H9 (cell line): ENCODE data around the gene MGST1. TPM values are rescaled to one million over a fixed set of nuclear protein-coding genes. Genes with fewer than 3 reads are reported as not detected.

Experiments
- DNase-seq: peaks from one replicate; pipeline ENCODE4 v3.0.0-alpha.2; 2017
- H2AFZ ChIP-seq: one replicate; pipeline ENCODE4 v1.6.1; 2013; ENCODE audit warnings: mild to moderate bottlenecking, low read length, control low read depth, moderate library complexity
- H2AK5ac ChIP-seq: 2 replicates; pipeline ENCODE4 v1.6.1; 2013; ENCODE audit warnings: low read length, control low read depth, mixed read lengths; ENCODE audit not compliant: insufficient read length
- H2BK120ac ChIP-seq: one replicate; pipeline ENCODE4 v1.6.1; 2013; ENCODE audit warnings: low read depth, mild to moderate bottlenecking, low read length, control low read depth, inconsistent platforms; ENCODE audit not compliant: poor library complexity, severe bottlenecking
- H2BK12ac ChIP-seq: 2 replicates; pipeline ENCODE4 v1.6.1; 2013; ENCODE audit warnings: low read length, control low read depth, mixed read lengths, low read depth; ENCODE audit not compliant: insufficient read length
- H2BK15ac ChIP-seq: 2 replicates; pipeline ENCODE4 v1.6.1; 2013; ENCODE audit warnings: low read depth, low read length, control low read depth
- H2BK20ac ChIP-seq: one replicate; pipeline ENCODE4 v1.6.1; 2013; ENCODE audit warnings: low read depth, mild to moderate bottlenecking, low read length, control low read depth, inconsistent platforms; ENCODE audit not compliant: poor library complexity, severe bottlenecking
- H2BK5ac ChIP-seq: 2 replicates; pipeline ENCODE4 v1.6.1; 2013; ENCODE audit warnings: low read length, control low read depth, mixed read lengths; ENCODE audit not compliant: insufficient read length
- H3K14ac ChIP-seq: 2 replicates; pipeline ENCODE4 v1.6.1; 2013; ENCODE audit warnings: low read length, control low read depth; ENCODE audit not compliant: insufficient read depth
- H3K18ac ChIP-seq: 2 replicates; pipeline ENCODE4 v1.6.1; 2013; ENCODE audit warnings: low read depth, mild to moderate bottlenecking, mixed read lengths, low read length, control low read depth; ENCODE audit not compliant: insufficient read length
- H3K23ac ChIP-seq: 2 replicates; pipeline ENCODE4 v1.6.1; 2013; ENCODE audit warnings: low read length, control low read depth, mixed read lengths, low read depth; ENCODE audit not compliant: insufficient read length
- H3K23me2 ChIP-seq: 2 replicates; pipeline ENCODE4 v1.6.1; 2013; ENCODE audit warnings: low read depth, mild to moderate bottlenecking, mixed read lengths, low read length, control low read depth; ENCODE audit not compliant: insufficient read length, poor library complexity, severe bottlenecking
- H3K27ac ChIP-seq: 2 replicates; pipeline ENCODE4 v1.5.1; 2013; ENCODE audit warnings: low read length, control low read depth, mixed read lengths, low read depth; ENCODE audit not compliant: insufficient read length
- H3K27me3 ChIP-seq: 2 replicates; pipeline ENCODE4 v1.6.1; 2013; ENCODE audit warnings: low read length, control low read depth, inconsistent platforms; ENCODE audit not compliant: insufficient read depth
- H3K4ac ChIP-seq: 2 replicates; pipeline ENCODE4 v1.6.1; 2013; ENCODE audit warnings: low read depth, mild to moderate bottlenecking, control low read depth, inconsistent platforms, low read length, moderate library complexity
- H3K4me1 ChIP-seq: 2 replicates; pipeline ENCODE4 v1.6.1; 2013; ENCODE audit warnings: low read length, control low read depth, inconsistent platforms; ENCODE audit not compliant: insufficient read depth
- H3K4me2 ChIP-seq: 2 replicates; pipeline ENCODE4 v1.6.1; 2013; ENCODE audit warnings: low read length, control low read depth, mixed read lengths; ENCODE audit not compliant: insufficient read length, insufficient read depth
- H3K56ac ChIP-seq: 2 replicates; pipeline ENCODE4 v1.6.1; 2013; ENCODE audit warnings: low read depth, mild to moderate bottlenecking, mixed read lengths, low read length, control low read depth; ENCODE audit not compliant: insufficient read length
- H3K79me1 ChIP-seq: 2 replicates; pipeline ENCODE4 v1.6.1; 2013; ENCODE audit warnings: low read depth, mild to moderate bottlenecking, moderate library complexity, low read length, control low read depth, inconsistent platforms; ENCODE audit not compliant: insufficient read depth, poor library complexity, severe bottlenecking
- H3K79me2 ChIP-seq: 2 replicates; pipeline ENCODE4 v1.6.1; 2013; ENCODE audit warnings: low read length, control low read depth, inconsistent platforms; ENCODE audit not compliant: insufficient read depth
- H3K9ac ChIP-seq: 2 replicates; pipeline ENCODE4 v1.6.1; 2013; ENCODE audit warnings: low read length, control low read depth, mixed read lengths; ENCODE audit not compliant: insufficient read length; ENCODE audit errors: extremely low read depth
- H3K9me3 ChIP-seq: one replicate; pipeline ENCODE4 v1.6.1; 2013; ENCODE audit warnings: low read depth, low read length, inconsistent platforms; ENCODE audit not compliant: control insufficient read depth
- H3T11ph ChIP-seq: one replicate; pipeline ENCODE4 v1.6.1; 2013; ENCODE audit warnings: mild to moderate bottlenecking, low read length, control low read depth, inconsistent platforms
- H4K20me1 ChIP-seq: one replicate; pipeline ENCODE4 v1.6.1; 2013; ENCODE audit not compliant: control insufficient read depth, insufficient read length, insufficient read depth
- H4K5ac ChIP-seq: 2 replicates; pipeline ENCODE4 v1.6.1; 2013; ENCODE audit warnings: low read depth, mild to moderate bottlenecking, mixed read lengths, low read length, control low read depth; ENCODE audit not compliant: insufficient read length
- H4K8ac ChIP-seq: replicated peaks from 2 replicates; pipeline ENCODE4 v1.6.1; 2013; ENCODE audit warnings: low read length, control low read depth, mixed read lengths, low read depth; ENCODE audit not compliant: insufficient read length
- H4K91ac ChIP-seq: 2 replicates; pipeline ENCODE4 v1.6.1; 2013; ENCODE audit warnings: low read depth, mild to moderate bottlenecking, moderate library complexity, mixed read lengths, low read length, control low read depth; ENCODE audit not compliant: insufficient read length
- H3K27ac Mint-ChIP-seq, 3 experiments: 2 replicates in 2 of 3; 3 replicates in 1 of 3; pipeline ENCODE4 v1.8.0; 2020 to 2021; ENCODE audit warnings: mixed read lengths in 3 of 3, mild to moderate bottlenecking in 1 of 3, moderate library complexity in 1 of 3
- H3K27me3 Mint-ChIP-seq: 2 replicates; pipeline ENCODE4 v1.8.0; 2021; ENCODE audit warnings: low read depth, mild to moderate bottlenecking, moderate library complexity, mixed read lengths
- H3K36me3 Mint-ChIP-seq, 3 experiments: 2 replicates in 2 of 3; 3 replicates in 1 of 3; pipeline ENCODE4 v1.8.0; 2020 to 2021; ENCODE audit warnings: low read depth in 3 of 3, mixed read lengths in 3 of 3; ENCODE audit not compliant: insufficient read depth in 1 of 3
- H3K4me1 Mint-ChIP-seq, 2 experiments: 2 replicates each; pipeline ENCODE4 v1.8.0; 2020; ENCODE audit warnings: mixed read lengths in 2 of 2
- H3K4me3 Mint-ChIP-seq, 2 experiments: 2 replicates in 1 of 2; 3 replicates in 1 of 2; pipeline ENCODE4 v1.8.0; 2020 to 2021; ENCODE audit warnings: mild to moderate bottlenecking in 2 of 2, mixed read lengths in 2 of 2, moderate library complexity in 1 of 2
- H3K9me3 Mint-ChIP-seq, 2 experiments: 2 replicates in 1 of 2; 3 replicates in 1 of 2; pipeline ENCODE4 v1.8.0; 2020; ENCODE audit warnings: mild to moderate bottlenecking in 2 of 2, mixed read lengths in 2 of 2, moderate library complexity in 1 of 2
- CTCF ChIP-seq: fragments of 200-600 bp; sonication (generic); conservative IDR thresholded peaks from 3 replicates; pipeline ENCODE4 v1.8.0; 2021; ENCODE audit warnings: antibody characterized with exemption, mild to moderate bottlenecking
- WGBS: extraction: QIAGEN DNeasy Blood & Tissue Kit; methylation state at CpG from one replicate; pipeline ENCODE4 v1.1.7; 2013; ENCODE audit warnings: missing lambda C conversion rate, low lambda C conversion rate, mixed read lengths; ENCODE audit not compliant: insufficient read length; ENCODE audit errors: extremely low coverage; 5-methylcytosine and 5-hydroxymethylcytosine counted together
- total RNA-seq: library from RNA; stranded (reverse); gene quantifications from 2 replicates; pipeline ENCODE4 v1.2.1, GENCODE V29; 2021

Gene MGST1
- total RNA-seq, 1 experiment from 2014 or later: 235 TPM

- peaks cover 4 to 6% of the 10 kb centered on the region in 2 experiments; a peak in 2 of 4 replicates for H3K4me1 Mint-ChIP-seq
- Histone ChIP-seq H3K9ac (no peak overlapping the region), H3K4me1 (no peaks in the 10 kb centered on the region), H2BK20ac (no peak overlapping the region), H3K4ac (no peak overlapping the region), H3T11ph (no peak overlapping the region), H3K18ac (no peak overlapping the region), H3K56ac (no peak overlapping the region), H4K5ac (no peak overlapping the region), H3K23ac (no peak overlapping the region), H3K27me3 (no peaks in the 10 kb centered on the region), H3K79me1 (no peaks in the 10 kb centered on the region), H2BK120ac (no peak overlapping the region), H3K23me2 (no peaks in the 10 kb centered on the region), H4K91ac (no peak overlapping the region), H2AK5ac (no peak overlapping the region), H3K4me2 (no peak overlapping the region), H4K8ac (no peak overlapping the region), H3K79me2 (no peaks in the 10 kb centered on the region), H2BK12ac (no peak overlapping the region), H2BK5ac (no peak overlapping the region), H3K27ac (no peak overlapping the region), H2BK15ac (no peak overlapping the region), H2AFZ (no peak overlapping the region), H4K20me1 (no peaks in the 10 kb centered on the region), H3K9me3 (no peaks in the 10 kb centered on the region), H3K14ac (no peak overlapping the region)
- no peaks in the 10 kb centered on the region for H3K27me3 Mint-ChIP-seq
- DNase-seq: no peak
- peaks cover 4 to 8% of the 10 kb centered on the region in 2 experiments; a peak in 4 of 5 replicates for H3K9me3 Mint-ChIP-seq
- peaks cover 0 to 3% (median 0%) of the 10 kb centered on the region in 3 experiments; a peak in 2 of 7 replicates for H3K36me3 Mint-ChIP-seq
- TF ChIP-seq CTCF: no peak
- H3K4me3 Mint-ChIP-seq: no peak overlapping the region
- no peak overlapping the region for H3K27ac Mint-ChIP-seq
- WGBS: no CpG with 5 or more reads among the region's 1 CpG
These were observed 19.5 kb upstream of the MGST1 start for GRCh38 chr12:16327963-16328362.
